Panc1 (cell line): Measurements from ENCODE around the gene MRPL43. TPM values are rescaled to one million over a fixed set of nuclear protein-coding genes. Genes with fewer than 3 reads are reported as not detected.

Source experiments
- ATAC-seq: fragments of 200-7000 bp; cut with Tn5 transposase; 2 replicates; pipeline ENCODE4 v1.9.1; 2020; ENCODE audit warnings: mild to moderate bottlenecking, moderate library complexity
- BruUV-seq: library from RNA; stranded (reverse); fragments of 400-500 nt; replicated peaks from 2 replicates; lab custom pipeline; 2021; lab: Mats Ljungman, UMichigan
- CTCF ChIA-PET: fragments of 300-600 bp; sonication (Branson Sonifier 250); formaldehyde crosslinking; loops from one replicate; lab custom pipeline; 2022; ENCODE audit warnings: antibody characterized with exemption; lab: Charles Lee
- POLR2A ChIA-PET: fragments of 300-600 bp; sonication (Branson Sonifier 250); formaldehyde crosslinking; loops from one replicate; lab custom pipeline; 2022; ENCODE audit warnings: antibody characterized with exemption; lab: Charles Lee
- DNase-seq: peaks from one replicate; pipeline ENCODE4 v3.0.0-alpha.2; 2010; ENCODE audit warnings: low read depth, low spot score
- H3K27ac ChIP-seq: 2 replicates; pipeline ENCODE4 v1.5.1; 2011; ENCODE audit warnings: mild to moderate bottlenecking, low read length, inconsistent platforms
- H3K27me3 ChIP-seq: fragments of 200-500 bp; sonication (Bioruptor generic); 2 replicates; pipeline ENCODE4 v1.6.0; 2014; ENCODE audit warnings: low read length, inconsistent platforms; ENCODE audit not compliant: control insufficient read depth, insufficient read depth
- H3K36me3 ChIP-seq: fragments of 200-500 bp; sonication (Bioruptor generic); 2 replicates; pipeline ENCODE4 v1.5.1; 2014; ENCODE audit warnings: inconsistent platforms, mild to moderate bottlenecking, low read length, moderate library complexity; ENCODE audit not compliant: control insufficient read depth, insufficient read depth
- H3K4me1 ChIP-seq: 2 replicates; pipeline ENCODE4 v1.5.1; 2011; ENCODE audit warnings: inconsistent platforms, mild to moderate bottlenecking, low read length, moderate library complexity; ENCODE audit not compliant: control insufficient read depth, insufficient read depth
- H3K4me3 ChIP-seq, 2 experiments: 2 replicates each; pipeline ENCODE4 v1.5.1; 2011 to 2012; ENCODE audit warnings: low read depth in 2 of 2, low read length in 2 of 2, mild to moderate bottlenecking in 2 of 2, inconsistent platforms in 1 of 2, moderate library complexity in 1 of 2
- H3K9me3 ChIP-seq: fragments of 200-500 bp; sonication (Bioruptor generic); 2 replicates; pipeline ENCODE4 v1.5.1; 2014; ENCODE audit warnings: low read depth, mild to moderate bottlenecking, inconsistent platforms, low read length, moderate library complexity; ENCODE audit not compliant: control insufficient read depth, insufficient read depth
- CTCF ChIP-seq: fragments of 450-650 bp; IDR thresholded peaks from 2 replicates; pipeline ENCODE4 v1.5.1; 2017; ENCODE audit warnings: mild to moderate bottlenecking
- REST ChIP-seq, 2 experiments: IDR thresholded peaks; 2 replicates each; pipeline ENCODE4 v1.6.1; 2011 to 2012; ENCODE audit warnings: low read depth in 2 of 2, control low read depth in 1 of 2, low read length in 1 of 2, mild to moderate bottlenecking in 1 of 2, moderate library complexity in 1 of 2; ENCODE audit not compliant: insufficient read depth in 1 of 2
- SIN3A ChIP-seq: IDR thresholded peaks from 2 replicates; pipeline ENCODE4 v1.6.1; 2012; ENCODE audit warnings: low read depth, mild to moderate bottlenecking, low read length, moderate library complexity, borderline replicate concordance; ENCODE audit not compliant: insufficient read depth
- in situ Hi-C: cut with HindIII; loops from 2 replicates; pipeline ENCODE4 v1.10.0; 2016; ENCODE audit warnings: low sequenced_read_pairs, low pct_unique_long_range_greater_than_20kb
- intact Hi-C: fragments of 100-400 bp; cut with micrococcal nuclease; formaldehyde crosslinking; loops from one replicate; pipeline ENCODE4 v1.10.0; 2022; ENCODE audit not compliant: unreplicated experiment
- total RNA-seq: library from RNA; stranded (reverse); gene quantifications from one replicate; pipeline ENCODE4 v1.2.1, GENCODE V29; 2021; ENCODE audit not compliant: unreplicated experiment

The MRPL43 gene
- total RNA-seq, 1 experiment from 2014 or later: 108 TPM

DNA sequence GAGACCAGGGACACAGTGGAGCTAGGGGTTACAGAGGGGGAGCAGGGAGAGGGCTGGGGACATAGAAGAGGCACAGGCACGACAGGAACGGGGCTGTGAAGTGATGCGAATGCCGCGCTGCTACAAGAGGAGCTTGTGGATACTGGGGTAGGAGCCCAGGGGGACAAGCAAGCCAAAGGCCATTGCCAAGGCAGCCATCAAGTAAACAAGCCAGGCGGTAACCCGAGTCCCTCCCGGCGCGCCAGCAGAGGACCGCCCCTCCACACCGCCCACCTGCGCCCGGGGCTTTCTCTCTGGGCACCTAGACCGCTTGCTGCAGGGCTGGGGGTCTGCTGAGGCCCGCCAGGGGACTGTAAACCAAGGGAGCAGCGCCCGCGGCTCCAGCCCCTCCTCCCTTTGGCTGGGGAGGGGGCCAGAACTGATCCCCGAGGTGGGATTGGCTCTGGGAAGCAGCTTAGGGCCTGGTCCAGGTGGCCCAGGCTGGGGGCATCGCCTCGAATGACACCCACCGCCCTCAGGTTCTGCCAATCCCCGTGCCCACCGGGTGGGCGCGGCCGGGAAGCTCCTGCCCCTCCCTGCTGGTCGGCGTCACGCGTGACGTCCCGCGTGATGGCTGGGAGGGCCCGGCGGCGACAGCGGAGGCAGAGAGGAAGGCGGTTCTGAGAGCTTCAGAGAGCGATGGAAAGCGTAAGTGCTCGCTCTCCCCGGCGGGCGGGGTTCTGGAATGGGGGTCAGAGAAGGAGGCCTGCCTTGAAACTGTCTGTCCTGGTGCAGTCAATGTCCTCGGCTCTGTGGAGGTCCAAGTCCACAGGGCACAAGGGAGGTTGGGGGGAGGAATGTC, 44.7 kb upstream of the MRPL43 start:
- peak overlapping the region; percentile 69 to 94 for H3K4me3 ChIP-seq
- H3K27ac ChIP-seq: no peak overlapping the region; the same call in 1 of the 2 replicates
- no peak for DNase-seq
- POLR2A ChIA-PET: interaction anchor here (1.2 kb wide), 1 partner anchor 11 kb away, joined by 3 read pairs; no protein-coding TSS in a partner anchor
- no peaks in the 10 kb centered on the region; the same call in 1 of the 2 replicates for H3K36me3 ChIP-seq
- in situ Hi-C loops: no loop called here
- CTCF ChIA-PET: interaction anchor here (0.9 to 3.1 kb wide), 6 partner anchors 9 to 110 kb away, joined by 3 to 22 read pairs (median 6); no protein-coding TSS in a partner anchor
- no peaks in the 10 kb centered on the region for H3K9me3 ChIP-seq
- BruUV-seq: no TSS peak
- TF ChIP-seq REST (IDR thresholded peaks at IDR 0.05; ENCODE audit: insufficient read depth in 1 of 2, low read depth in 2 of 2, low read length in 1 of 2) (no peak), SIN3A (0 out of 2 replicates have a peak, but pooled peaks have one; percentile 35), CTCF (no peak)
- peaks cover 20% of the 10 kb centered on the region for H3K4me1 ChIP-seq
- ATAC-seq: peak; percentile 49
- no peaks in the 10 kb centered on the region for H3K27me3 ChIP-seq
- intact Hi-C loops: no loop called here

GRCh38 chr10:101031128-101031795, 44.0 kb upstream of the MRPL43 start, which contains the start of the genes PDZD7 and SFXN3:
PDZD7 (minus strand) TSS chr10:101031129; CDS start chr10:101030219, 910 bp downstream.
SFXN3 (plus strand) TSS chr10:101031234; CDS start chr10:101034695, 3,461 bp downstream.
- in situ Hi-C loops: no loop called here
- Histone ChIP-seq H3K27ac (no peak within 1 kb of the TSS; the same call in 1 of the 2 replicates), H3K27me3 (no peaks in the 10 kb centered on the region), H3K9me3 (no peaks in the 10 kb centered on the region), H3K4me3 (peak within 1 kb of the TSS; percentile 69 to 94), H3K4me1 (peaks cover 20% of the 10 kb centered on the region), H3K36me3 (no peaks in the 10 kb centered on the region; the same call in 1 of the 2 replicates)
- intact Hi-C loops: no loop called here
- no TSS peak for BruUV-seq
- ChIA-PET CTCF (interaction anchor here (0.6 to 3.1 kb wide), 11 partner anchors 10 to 470 kb away, joined by 3 to 22 read pairs (median 6); no protein-coding TSS in a partner anchor), POLR2A (interaction anchor here (0.6 to 1.2 kb wide), 4 partner anchors 11 to 712 kb away, joined by 3 to 7 read pairs (median 5); no protein-coding TSS in a partner anchor)
- ATAC-seq (peak; percentile 93), DNase-seq (no peak)
- 0 out of 4 replicates have a peak, but pooled peaks of 1 of the 2 experiments have one; percentile 39 for TF ChIP-seq REST (IDR thresholded peaks at IDR 0.05; ENCODE audit: insufficient read depth in 1 of 2, low read depth in 2 of 2, low read length in 1 of 2)
- TF ChIP-seq SIN3A: no peak
